Ascending aorta (tissue), 2 donors: ENCODE results near the gene METTL25B. TPM values are rescaled to one million over a fixed set of nuclear protein-coding genes. Genes with fewer than 3 reads are reported as not detected.

Experiments
- DNase-seq, 2 donors: peaks; one replicate each; pipeline ENCODE4 v3.0.0-alpha.2; 2019; ENCODE audit warnings: low spot score in 2 of 2
- H3K27ac ChIP-seq, 2 donors: fragments of 200-600 bp; sonication (generic); one replicate each; pipeline ENCODE4 v1.5.1; 2016 to 2017; ENCODE audit warnings: mild to moderate bottlenecking in 1 of 2
- H3K27me3 ChIP-seq: fragments of 200-600 bp; sonication (generic); one replicate; pipeline ENCODE4 v1.5.1; 2017
- H3K36me3 ChIP-seq, 2 donors: fragments of 200-600 bp; sonication (generic); one replicate each; pipeline ENCODE4 v1.5.1; 2016
- H3K4me1 ChIP-seq, 2 donors: fragments of 200-600 bp; sonication (generic); one replicate each; pipeline ENCODE4 v1.5.1; 2016 to 2017; ENCODE audit warnings: mild to moderate bottlenecking in 1 of 2
- H3K4me3 ChIP-seq, 2 donors: fragments of 200-600 bp; sonication (generic); one replicate each; pipeline ENCODE4 v1.5.1; 2016 to 2017; ENCODE audit warnings: mild to moderate bottlenecking in 1 of 2
- H3K9me3 ChIP-seq, 2 donors: fragments of 200-600 bp; sonication (generic); one replicate each; pipeline ENCODE4 v1.5.1; 2016
- intact Hi-C: fragments of 100-400 bp; cut with DNase I; formaldehyde crosslinking; loops from one replicate; pipeline ENCODE4 v1.15.1; 2023
- total RNA-seq: library from RNA; depleted of rRNA; stranded (reverse); fragments of >200 nt; gene quantifications from one replicate; pipeline ENCODE4 v1.1.0, GENCODE V29; 2016
- TF ChIP-seq, protein P1 (sequence below), 3 experiments: fragments of 200-600 bp in 2 of 3; fragments of 450-650 bp in 1 of 3; sonication (generic) in 2 of 3; IDR thresholded peaks; one replicate each; pipeline ENCODE4 v1.5.1; 2016 to 2019; ENCODE audit warnings: antibody characterized with exemption in 3 of 3, mild to moderate bottlenecking in 1 of 3, moderate library complexity in 1 of 3

The METTL25B gene
- total RNA-seq, 1 donor from 2014 or later = 9.9 TPM

DNA sequence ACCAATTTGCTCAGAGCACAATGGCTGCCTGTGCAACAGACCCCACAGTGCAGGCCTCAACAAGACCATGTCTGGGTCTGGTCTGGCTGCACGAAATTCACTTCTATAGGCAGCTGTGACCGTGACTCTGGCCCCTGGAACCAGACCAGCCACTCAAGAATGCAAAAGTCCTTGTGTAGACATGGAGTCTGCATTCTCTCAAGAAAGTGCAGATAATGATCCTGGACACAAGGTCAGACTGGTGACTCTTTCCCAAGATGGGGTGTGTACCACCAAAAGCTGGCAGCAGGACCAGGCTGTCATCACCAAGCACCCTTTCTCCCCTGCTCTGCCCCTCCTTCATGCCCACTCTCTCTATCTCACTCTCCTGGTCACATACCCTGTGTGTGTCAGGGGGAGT lies 7.1 kb upstream of the METTL25B start:
- peaks cover 10 to 13% of the 10 kb centered on the region in 2 donors for H3K4me1 ChIP-seq
- no peak overlapping the region for H3K27ac ChIP-seq
- no peaks in the 10 kb centered on the region for H3K27me3 ChIP-seq
- H3K9me3 ChIP-seq = no peaks in the 10 kb centered on the region
- no peak for DNase-seq
- H3K36me3 ChIP-seq = peaks cover 26 to 42% of the 10 kb centered on the region in 2 donors
- intact Hi-C loops = no loop called here
- H3K4me3 ChIP-seq = no peak overlapping the region
- TF ChIP-seq, protein P1, sequence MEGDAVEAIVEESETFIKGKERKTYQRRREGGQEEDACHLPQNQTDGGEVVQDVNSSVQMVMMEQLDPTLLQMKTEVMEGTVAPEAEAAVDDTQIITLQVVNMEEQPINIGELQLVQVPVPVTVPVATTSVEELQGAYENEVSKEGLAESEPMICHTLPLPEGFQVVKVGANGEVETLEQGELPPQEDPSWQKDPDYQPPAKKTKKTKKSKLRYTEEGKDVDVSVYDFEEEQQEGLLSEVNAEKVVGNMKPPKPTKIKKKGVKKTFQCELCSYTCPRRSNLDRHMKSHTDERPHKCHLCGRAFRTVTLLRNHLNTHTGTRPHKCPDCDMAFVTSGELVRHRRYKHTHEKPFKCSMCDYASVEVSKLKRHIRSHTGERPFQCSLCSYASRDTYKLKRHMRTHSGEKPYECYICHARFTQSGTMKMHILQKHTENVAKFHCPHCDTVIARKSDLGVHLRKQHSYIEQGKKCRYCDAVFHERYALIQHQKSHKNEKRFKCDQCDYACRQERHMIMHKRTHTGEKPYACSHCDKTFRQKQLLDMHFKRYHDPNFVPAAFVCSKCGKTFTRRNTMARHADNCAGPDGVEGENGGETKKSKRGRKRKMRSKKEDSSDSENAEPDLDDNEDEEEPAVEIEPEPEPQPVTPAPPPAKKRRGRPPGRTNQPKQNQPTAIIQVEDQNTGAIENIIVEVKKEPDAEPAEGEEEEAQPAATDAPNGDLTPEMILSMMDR (IDR thresholded peaks at IDR 0.05) = no peak

DNA sequence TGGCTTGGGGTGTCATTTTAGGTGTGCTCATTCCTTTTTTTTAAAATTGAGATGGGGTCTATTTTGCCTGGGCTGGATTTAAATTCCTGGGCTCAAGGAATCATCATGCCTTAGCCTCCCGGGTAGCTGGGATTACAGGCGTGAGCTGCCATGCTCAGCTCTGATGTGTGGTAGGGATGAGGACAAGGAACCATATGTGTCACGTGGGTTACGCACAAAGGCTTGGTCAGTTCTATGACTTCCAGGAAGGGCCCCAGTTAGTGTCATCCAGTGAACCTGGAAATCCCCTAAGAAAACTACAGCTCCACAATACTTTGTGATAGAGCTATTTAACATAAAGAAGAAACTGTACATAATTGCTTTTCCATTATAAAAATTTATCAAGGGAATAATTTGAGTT lies 6.7 kb upstream of the METTL25B start:
- Histone ChIP-seq H3K36me3 (peaks cover 26 to 42% of the 10 kb centered on the region in 2 donors), H3K4me3 (no peak overlapping the region), H3K9me3 (no peaks in the 10 kb centered on the region), H3K27me3 (no peaks in the 10 kb centered on the region), H3K4me1 (peaks cover 11 to 17% of the 10 kb centered on the region in 2 donors), H3K27ac (no peak overlapping the region)
- DNase-seq = no peak
- TF ChIP-seq, protein P1 (IDR thresholded peaks at IDR 0.05) = no peak
- intact Hi-C loops = no loop called here

DNA sequence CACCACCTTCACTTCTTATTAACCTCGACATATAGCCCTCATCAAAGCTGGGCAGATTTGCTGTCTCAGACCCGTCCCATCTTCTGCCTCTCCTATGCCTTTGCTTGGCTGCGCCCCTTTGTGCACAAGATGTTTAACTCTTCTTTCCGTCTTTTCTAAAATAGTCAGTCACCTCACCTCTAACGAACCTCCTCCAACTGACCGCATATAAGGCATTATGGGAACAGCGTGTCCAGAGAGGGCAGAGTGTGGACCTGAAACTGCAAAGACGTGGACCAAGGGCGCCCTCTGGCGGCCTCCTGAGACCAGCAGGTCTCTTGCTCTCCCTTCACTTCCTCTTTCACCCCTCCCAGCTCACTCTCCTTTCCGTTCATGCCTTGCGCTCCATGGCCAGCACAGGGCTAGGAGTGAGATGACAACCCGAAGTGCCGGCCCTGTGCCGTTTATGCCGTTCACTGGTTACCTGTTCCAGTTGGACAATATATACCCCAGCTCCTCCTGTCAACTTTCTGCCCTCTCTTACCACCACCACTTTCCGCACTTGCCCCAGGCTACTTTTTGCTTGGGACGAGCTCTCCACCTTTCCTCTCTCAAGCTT lies 2.5 kb upstream of the METTL25B start:
- TF ChIP-seq, protein P1 (IDR thresholded peaks at IDR 0.05) = peak; percentile 86 to 92 (median 92)
- Histone ChIP-seq H3K27me3 (no peaks in the 10 kb centered on the region), H3K27ac (no peak overlapping the region), H3K4me3 (peak overlapping the region; percentile 82 to 84), H3K9me3 (no peaks in the 10 kb centered on the region), H3K36me3 (peaks cover 26 to 39% of the 10 kb centered on the region in 2 donors), H3K4me1 (peaks cover 24 to 35% of the 10 kb centered on the region in 2 donors)
- intact Hi-C loops = loop anchor here (1.0 to 5.0 kb wide), 3 partner anchors 36 to 268 kb away; no protein-coding TSS in a partner anchor
- DNase-seq = peak; percentile 51 to 94

DNA sequence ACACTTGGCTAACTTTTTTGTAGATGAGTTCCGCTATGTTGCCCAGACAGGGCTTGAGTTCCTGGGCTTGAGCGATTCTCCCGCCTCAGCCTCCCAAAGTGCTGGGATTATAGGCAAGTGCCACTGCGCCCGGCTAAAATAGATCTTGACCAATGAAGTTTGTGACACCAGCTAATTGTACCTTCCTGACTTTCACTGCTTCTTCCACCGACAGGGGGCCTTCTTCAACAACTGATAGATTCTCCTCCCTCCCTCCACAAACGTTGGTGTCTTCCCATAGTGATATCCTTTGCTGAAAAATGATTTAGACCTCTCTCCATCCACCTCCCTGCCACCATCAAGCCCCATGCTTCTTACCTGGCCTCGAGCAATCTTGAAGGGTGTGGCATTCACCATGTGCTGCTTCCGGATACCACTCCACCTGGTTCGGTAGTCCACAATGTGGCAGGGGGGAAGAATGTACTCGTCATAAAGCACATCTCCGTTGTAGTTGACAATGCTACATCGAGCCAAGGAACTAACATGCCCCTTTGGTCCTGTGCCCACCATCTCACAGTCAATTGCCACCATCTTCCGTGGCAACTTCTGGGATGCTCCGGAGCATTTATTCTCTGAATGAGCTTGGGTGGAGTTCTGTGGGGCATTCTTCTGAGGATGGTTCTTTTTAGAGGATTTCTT lies 1.6 kb upstream of the METTL25B start:
- TF ChIP-seq, protein P1 (IDR thresholded peaks at IDR 0.05) = peak; percentile 15 to 43 (median 41)
- H3K4me3 ChIP-seq = peak overlapping the region; percentile 82 to 84
- H3K9me3 ChIP-seq = no peaks in the 10 kb centered on the region
- intact Hi-C loops = loop anchor here (5.0 kb wide), 1 partner anchor 269 kb away; no protein-coding TSS in a partner anchor
- peaks cover 19 to 30% of the 10 kb centered on the region in 2 donors for H3K36me3 ChIP-seq
- H3K27ac ChIP-seq = no peak overlapping the region
- H3K27me3 ChIP-seq = no peaks in the 10 kb centered on the region
- DNase-seq = no peak
- peaks cover 24 to 35% of the 10 kb centered on the region in 2 donors for H3K4me1 ChIP-seq

DNA sequence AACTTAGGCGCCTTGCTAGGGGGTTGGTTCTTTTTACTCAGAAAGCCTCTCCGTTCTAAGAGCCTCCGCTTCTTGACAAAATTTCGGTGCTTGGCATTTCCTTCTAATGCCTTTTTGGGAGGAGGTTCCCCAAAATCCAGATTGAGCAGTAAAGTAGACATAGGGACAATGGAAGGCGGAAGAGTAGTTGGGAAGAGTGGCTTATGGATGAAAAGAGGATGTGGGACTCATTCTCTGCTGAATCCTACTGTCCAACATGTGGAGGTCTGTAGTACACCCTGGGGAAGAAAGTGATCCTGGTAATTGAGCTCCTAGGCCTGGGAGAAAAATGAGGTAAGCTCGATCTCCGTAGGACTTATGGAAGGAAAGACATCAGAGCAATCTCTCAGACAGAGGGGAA lies 777 bp upstream of the METTL25B start:
- no peak for DNase-seq
- Histone ChIP-seq H3K36me3 (peaks cover 19 to 29% of the 10 kb centered on the region in 2 donors), H3K4me3 (peak overlapping the region; percentile 82 to 84), H3K4me1 (peaks cover 24 to 35% of the 10 kb centered on the region in 2 donors), H3K27me3 (no peaks in the 10 kb centered on the region), H3K9me3 (no peaks in the 10 kb centered on the region), H3K27ac (peak overlapping the region; percentile 95 to 97)
- TF ChIP-seq, protein P1 (IDR thresholded peaks at IDR 0.05) = no peak
- intact Hi-C loops = loop anchor here (5.0 kb wide), 1 partner anchor 270 kb away; no protein-coding TSS in a partner anchor
